Measurements from ENCODE around the gene BCL2L11.

Gene BCL2L11

GRCh38 chr2:111143107-111143842, 22.6 kb downstream of the BCL2L11 start:
- no peak for DNase-seq (ENCODE audit: low read depth in 2 of 2)

- DNase-seq (ENCODE audit: low read depth in 2 of 2) = no peak
Observed at GRCh38 chr2:111143843-111144198, 23.1 kb downstream of the BCL2L11 start.

- no peak for DNase-seq (ENCODE audit: low read depth in 2 of 2)
Observed at GRCh38 chr2:111145103-111145760, 24.5 kb downstream of the BCL2L11 start.

GRCh38 chr2:111145951-111146350, 25.2 kb downstream of the BCL2L11 start:
- no peak for DNase-seq (ENCODE audit: low read depth in 2 of 2)

GRCh38 chr2:111148225-111148873, 27.6 kb downstream of the BCL2L11 start:
- no peak for DNase-seq (ENCODE audit: low read depth in 2 of 2)

GRCh38 chr2:111148925-111149324, 28.2 kb downstream of the BCL2L11 start:
- no peak for DNase-seq (ENCODE audit: low read depth in 2 of 2)

- DNase-seq (ENCODE audit: low read depth in 2 of 2) = no peak
Observed at GRCh38 chr2:111149882-111150455, 29.3 kb downstream of the BCL2L11 start.

- no peak for DNase-seq (ENCODE audit: low read depth in 2 of 2)
Observed at GRCh38 chr2:111154758-111155157, 34.0 kb downstream of the BCL2L11 start.

GRCh38 chr2:111155610-111156009, 34.9 kb downstream of the BCL2L11 start:
- DNase-seq (ENCODE audit: low read depth in 2 of 2) = no peak

GRCh38 chr2:111156529-111156928, 35.8 kb downstream of the BCL2L11 start:
- no peak for DNase-seq (ENCODE audit: low read depth in 2 of 2)

- no peak for DNase-seq (ENCODE audit: low read depth in 2 of 2)
Observed at GRCh38 chr2:111157071-111157661, 36.5 kb downstream of the BCL2L11 start.

GRCh38 chr2:111157798-111158197, 37.1 kb downstream of the BCL2L11 start:
- no peak for DNase-seq (ENCODE audit: low read depth in 2 of 2)

- no peak for DNase-seq (ENCODE audit: low read depth in 2 of 2)
Observed at GRCh38 chr2:111159641-111160040, 38.9 kb downstream of the BCL2L11 start.

- no peak for DNase-seq (ENCODE audit: low read depth in 2 of 2)
Observed at GRCh38 chr2:111160758-111161157, 40.0 kb downstream of the BCL2L11 start.

- DNase-seq (ENCODE audit: low read depth in 2 of 2) = no peak
Observed at GRCh38 chr2:111161971-111162370, 41.3 kb downstream of the BCL2L11 start.

- no peak for DNase-seq (ENCODE audit: low read depth in 2 of 2)
Observed at GRCh38 chr2:111162718-111163331, 42.1 kb downstream of the BCL2L11 start.

- DNase-seq (ENCODE audit: low read depth in 2 of 2) = no peak
Observed at GRCh38 chr2:111164078-111164477, 43.4 kb downstream of the BCL2L11 start.

- DNase-seq (ENCODE audit: low read depth in 2 of 2) = no peak
Observed at GRCh38 chr2:111165084-111165483, 44.4 kb downstream of the BCL2L11 start.

GRCh38 chr2:111166115-111166514, 45.4 kb downstream of the BCL2L11 start:
- no peak for DNase-seq (ENCODE audit: low read depth in 2 of 2)

GRCh38 chr2:111167076-111167862, 46.6 kb downstream of the BCL2L11 start:
- DNase-seq (ENCODE audit: low read depth in 2 of 2) = no peak

GRCh38 chr2:111167863-111168162, 47.1 kb downstream of the BCL2L11 start:
- DNase-seq (ENCODE audit: low read depth in 2 of 2) = no peak
